HG03442 (cell line): ENCODE measurements around the gene XRRA1.
"Not testable (repeated sequence)": the region's sequence is repeated elsewhere in the genome, so short reads cannot be mapped to it uniquely, and the experiment has no call there.

Experiments
- ATAC-seq: cut with Tn5 transposase; IDR thresholded peaks from one replicate; pipeline ENCODE4 v1.9.1; 2021; ENCODE audit warnings: mild to moderate bottlenecking, moderate library complexity; ENCODE audit not compliant: unreplicated experiment

Gene XRRA1, protein sequence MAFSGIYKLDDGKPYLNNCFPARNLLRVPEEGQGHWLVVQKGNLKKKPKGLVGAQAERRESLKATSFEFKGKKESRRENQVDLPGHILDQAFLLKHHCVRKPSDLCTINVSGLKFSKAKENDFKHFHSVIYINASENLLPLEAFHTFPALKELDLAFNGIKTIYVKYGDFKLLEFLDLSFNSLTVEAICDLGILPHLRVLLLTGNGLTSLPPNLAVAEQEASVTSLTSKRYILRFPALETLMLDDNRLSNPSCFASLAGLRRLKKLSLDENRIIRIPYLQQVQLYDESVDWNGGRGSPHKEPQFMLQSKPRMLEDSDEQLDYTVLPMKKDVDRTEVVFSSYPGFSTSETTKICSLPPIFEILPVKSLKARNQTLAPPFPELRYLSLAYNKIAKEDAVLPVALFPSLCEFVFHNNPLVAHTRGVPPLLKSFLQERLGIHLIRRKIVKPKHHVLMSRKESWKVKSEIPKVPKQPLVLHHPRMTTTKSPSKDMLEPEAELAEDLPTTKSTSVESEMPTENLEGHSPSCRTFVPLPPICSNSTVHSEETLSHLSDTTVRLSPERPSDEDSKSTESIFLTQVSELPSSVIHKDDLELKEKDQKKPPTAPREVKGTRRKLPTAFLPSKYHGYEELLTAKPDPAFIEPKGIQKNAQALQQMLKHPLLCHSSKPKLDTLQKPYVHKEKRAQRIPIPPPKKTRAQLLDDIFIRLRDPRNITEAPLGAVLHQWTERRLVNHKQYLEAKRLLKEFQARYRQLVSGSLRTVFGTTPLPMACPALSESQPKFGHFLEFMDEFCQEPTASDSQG

DNA sequence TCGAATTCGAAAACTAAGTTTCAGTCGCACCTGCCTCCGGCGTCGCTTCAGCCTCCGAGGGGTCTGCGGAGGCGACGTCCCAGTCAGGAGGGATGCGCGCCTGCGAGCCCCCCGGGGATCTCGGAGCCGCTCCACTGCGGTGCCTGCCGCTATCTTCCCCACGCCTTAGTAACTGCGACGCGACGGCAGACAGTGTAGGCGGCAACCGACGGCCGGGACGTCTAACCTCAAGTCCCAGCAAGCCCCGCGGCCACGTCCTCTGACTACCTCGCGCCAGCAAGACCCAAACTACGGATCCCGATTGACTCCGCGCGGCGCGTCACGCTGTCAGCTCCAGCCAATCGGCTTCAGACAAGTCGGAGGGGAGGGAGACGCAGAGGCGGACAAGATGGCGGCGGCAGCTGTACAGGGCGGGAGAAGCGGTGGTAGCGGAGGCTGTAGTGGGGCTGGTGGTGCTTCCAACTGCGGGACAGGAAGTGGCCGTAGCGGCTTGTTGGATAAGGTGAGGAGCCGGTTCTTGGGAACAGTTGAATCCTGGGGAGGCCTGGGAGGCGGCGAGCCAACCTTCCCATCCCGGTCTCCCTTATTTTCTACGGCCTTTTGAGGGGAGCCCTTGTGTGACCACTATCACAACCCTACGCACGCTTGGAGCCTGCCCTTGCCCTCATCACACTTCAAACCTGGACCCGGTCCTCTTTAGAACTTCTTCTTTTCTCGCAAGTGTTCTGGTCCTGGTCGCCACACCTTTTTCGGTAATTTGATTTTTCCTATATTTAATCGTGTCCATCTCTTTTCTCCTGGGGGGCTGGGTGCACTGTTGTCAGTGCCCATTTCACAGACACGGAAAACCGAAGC lies at the start of gene XRRA1, which contains the start of gene SPCS2:
TSS of gene XRRA1 (minus strand) at position 194 of the 855 bp plus-strand sequence. CDS start 8,213 bp downstream, outside the sequence.
TSS of gene SPCS2 (plus strand) at position 369 of the 855 bp plus-strand sequence. CDS start at position 389, 20 bp downstream.
- peak; percentile 94 for ATAC-seq

DNA sequence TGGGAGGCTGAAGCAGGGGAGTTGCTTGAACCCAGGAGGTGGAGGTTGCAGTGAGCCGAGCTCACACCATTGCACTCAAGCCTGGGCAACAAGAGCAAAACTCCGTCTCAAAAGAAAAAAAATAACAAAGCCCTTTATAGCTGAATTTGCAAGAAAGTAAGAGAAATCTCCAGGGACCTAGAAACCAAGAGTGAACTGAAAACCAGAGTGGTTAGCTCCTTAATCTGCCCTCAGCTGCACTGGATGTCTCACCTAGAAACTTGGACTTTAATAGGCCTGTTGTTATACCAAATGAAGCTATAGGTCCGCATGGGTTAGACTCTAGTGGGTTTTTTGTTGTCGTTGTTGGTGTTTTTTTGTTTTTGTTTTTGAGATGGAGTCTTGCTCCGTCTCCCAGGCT lies 44.0 kb upstream of the XRRA1 start:
- ATAC-seq = peak; percentile 55

DNA sequence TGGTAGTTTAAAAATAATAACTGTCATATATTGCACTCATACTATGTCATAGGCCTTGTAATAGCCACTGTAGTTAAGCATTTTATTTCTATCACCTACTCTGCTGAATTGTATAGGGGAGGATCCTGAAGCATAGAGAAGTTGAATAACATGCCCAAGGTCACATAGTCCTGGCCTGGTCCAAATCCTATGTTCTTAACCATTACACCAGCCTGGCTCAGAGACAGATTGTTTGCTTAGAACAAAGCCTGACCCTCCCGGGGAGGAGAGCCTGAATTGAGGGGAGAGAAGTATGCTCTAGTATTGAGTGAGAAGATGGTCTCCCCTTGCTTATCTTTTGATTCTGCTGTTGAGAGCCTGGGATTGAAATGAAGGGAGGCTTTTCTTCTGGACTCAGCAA lies 42.0 kb upstream of the XRRA1 start:
- no peak for ATAC-seq

DNA sequence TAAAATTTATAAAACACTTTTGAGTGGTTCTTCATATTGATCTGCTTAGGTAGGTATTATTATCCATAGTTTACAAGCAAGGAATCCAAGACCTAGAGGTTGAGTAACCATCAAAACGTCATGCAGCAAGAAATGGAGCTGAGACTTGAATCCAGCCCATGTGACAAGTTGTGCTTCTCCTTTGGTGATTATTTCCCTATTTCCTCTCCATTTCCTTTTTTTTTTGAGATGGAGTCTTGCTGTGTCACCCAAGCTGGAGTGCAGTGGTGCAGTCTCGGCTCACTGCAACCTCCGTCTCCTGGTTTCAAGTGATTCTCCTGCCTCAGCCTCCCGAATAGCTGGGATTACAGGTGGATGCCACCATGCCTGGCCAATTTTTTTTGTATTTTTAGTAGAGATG lies 41.3 kb upstream of the XRRA1 start:
- ATAC-seq = not testable (repeated sequence)

DNA sequence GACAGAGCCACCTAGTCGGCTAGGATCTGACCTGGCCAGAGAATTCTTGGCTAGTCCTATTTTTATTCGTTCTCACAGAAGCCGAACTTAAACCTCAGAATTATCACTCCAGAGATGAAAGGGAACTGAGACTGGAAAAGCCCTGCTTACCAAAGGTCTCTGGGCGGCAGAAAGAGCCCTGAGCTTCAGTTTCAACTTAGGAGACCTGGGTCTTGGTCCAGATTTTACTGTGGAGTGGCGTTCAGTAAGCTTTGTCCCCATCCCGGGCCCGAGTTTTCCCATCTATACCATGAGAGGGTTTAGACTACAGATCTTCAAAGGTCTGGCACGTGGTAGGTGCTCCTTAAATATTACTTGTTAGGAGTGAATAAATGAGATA lies 40.4 kb upstream of the XRRA1 start:
- no peak for ATAC-seq

DNA sequence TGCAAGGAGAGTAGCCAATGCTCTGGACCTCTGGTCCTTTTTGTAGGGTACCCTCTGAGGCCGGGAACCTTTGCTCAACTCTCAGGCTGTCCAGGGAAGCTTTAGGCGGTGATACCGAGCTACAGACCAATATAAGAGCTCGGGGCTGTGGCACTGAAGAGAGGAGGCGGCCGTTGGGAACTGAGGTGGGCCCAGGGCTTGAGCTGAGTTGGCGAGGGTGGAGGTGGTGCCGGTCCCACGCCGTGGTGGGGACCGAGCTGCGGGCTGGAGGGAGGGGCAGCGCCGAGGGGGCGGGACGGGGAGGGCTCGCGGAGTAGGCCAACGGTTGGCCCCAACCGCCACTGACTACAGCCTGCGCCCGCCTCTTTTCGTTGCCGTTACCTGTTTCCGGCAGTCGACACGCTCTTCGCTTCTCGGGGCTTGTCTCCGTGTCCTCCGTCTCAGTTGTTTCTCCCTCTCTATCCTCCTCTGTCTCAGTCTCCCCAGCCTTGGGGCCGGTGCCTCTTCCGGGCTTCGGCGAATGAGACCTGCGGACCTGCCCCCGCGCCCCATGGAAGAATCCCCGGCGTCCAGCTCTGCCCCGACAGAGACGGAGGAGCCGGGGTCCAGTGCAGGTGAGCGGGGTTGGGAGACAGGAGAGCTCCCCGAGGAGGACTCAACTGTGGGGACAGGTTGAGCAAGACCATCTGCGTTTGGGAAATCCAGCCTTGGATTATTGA lies 39.8 kb upstream of the XRRA1 start, which contains the start of gene NEU3:
TSS of gene NEU3 (plus strand) at position 393 of the 719 bp plus-strand sequence. CDS start at position 521, 128 bp downstream.
- ATAC-seq = peak; percentile 75

DNA sequence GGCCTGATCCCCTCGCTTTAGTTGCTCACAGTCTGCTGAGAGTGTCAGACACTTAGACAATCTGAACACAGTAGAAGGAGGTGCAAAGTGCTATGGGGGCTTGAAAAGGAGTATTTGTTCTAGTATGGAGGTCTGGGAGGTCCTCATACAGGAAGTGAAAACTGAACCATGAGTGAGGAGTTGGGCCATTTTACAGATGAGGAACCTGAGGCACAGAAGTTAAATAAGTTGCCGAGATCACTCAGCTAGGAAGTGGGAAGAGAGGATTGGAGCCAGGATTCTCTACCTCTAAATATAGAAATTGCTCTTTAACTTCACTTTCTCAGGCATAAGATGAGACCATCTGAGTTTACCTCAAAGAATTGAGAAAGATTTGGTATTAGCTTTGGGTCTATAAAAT lies 35.8 kb upstream of the XRRA1 start:
- ATAC-seq = no peak

DNA sequence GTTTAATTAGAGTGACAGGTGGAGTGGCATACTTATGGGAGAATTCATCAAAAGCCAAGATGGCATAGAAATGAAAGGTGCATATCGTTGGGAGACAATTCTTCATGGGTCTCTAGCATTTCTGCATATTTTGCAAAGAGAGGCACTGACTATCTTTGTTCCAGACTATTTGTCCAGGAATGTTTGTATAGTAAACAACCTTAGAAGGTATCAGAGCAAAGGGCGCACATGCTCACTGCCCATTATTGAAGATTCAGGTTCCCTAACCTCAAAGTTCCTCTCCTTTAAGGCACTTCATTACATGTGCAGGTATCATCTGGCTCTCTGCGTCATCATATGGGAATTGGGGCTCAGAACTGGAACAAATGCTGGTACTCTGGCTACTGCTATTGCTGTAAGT lies 35.2 kb upstream of the XRRA1 start:
- no peak for ATAC-seq

DNA sequence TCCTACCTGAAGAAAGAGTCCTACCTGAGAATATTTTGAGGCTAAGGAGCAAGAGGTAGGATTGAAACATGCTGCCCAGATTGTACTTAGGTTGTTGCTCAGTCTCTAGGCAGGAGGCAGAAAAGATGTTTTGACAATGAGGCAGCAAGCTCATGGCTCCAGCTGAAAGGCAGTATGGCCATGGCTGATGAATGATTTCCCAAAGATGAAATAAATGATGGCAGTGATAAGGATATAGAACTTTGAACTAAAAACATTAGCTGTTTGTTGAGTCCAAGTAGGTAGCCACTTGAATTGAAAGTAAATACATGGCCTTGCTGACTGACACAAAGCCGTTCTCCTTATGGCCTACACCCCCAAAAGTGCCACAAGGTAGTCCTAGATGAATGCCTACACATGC lies 33.0 kb upstream of the XRRA1 start:
- no peak for ATAC-seq

DNA sequence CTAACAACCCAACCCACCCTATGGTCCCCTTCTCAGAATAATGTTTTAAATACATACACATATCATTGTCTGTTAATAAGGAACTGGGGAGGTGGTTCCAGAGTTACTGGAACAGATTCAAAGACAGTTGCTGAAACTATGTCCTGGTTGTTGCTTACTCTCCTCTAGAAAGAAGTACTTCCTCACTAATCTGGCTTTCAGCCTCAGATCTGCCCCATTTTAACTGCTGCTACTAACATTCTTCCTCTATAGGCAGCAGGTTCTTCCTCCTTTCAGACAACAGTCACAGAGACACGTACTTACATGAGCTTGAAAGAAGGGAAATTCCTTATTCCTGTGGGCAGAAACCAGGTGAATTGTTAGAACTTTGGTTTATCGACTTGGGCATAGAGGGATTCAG lies 31.7 kb upstream of the XRRA1 start:
- no peak for ATAC-seq

DNA sequence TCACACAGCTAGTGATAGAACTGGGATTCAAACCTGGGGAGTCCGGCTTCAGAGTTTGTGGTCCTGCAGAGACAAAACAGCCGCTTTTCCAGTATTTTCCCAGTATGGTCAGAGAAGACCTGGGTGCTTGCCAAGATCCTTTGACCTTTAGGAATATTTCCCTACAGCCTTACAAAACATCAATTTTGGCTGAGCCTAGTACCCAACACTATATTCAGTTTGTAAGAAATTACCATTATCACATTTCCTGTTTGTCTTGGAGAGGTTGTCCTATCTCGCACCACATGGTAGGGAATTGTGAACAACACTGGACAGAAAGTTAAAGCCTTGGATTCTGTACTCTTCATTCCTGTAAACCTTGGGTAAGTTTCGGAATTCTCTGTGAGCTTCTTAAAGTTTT lies 29.1 kb upstream of the XRRA1 start:
- ATAC-seq = no peak

DNA sequence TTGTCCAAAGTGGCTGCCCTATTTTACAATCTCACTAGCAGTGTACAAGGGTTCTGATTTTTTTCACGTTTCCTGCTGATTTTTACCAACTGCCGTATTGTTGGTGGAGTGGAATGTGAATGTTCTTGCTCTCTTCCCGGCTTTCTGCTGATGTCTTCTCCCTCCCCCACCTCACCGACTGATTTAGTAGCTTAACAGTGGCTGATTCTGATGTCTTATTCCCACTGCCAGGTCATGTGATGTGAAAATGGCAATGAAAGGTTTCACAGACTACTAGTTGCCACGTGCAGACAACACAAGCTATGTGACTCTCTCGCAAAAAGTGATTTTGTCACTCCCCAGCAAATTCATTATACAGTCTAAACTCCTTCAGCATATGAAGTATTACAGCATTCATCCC lies 22.5 kb upstream of the XRRA1 start:
- no peak for ATAC-seq

DNA sequence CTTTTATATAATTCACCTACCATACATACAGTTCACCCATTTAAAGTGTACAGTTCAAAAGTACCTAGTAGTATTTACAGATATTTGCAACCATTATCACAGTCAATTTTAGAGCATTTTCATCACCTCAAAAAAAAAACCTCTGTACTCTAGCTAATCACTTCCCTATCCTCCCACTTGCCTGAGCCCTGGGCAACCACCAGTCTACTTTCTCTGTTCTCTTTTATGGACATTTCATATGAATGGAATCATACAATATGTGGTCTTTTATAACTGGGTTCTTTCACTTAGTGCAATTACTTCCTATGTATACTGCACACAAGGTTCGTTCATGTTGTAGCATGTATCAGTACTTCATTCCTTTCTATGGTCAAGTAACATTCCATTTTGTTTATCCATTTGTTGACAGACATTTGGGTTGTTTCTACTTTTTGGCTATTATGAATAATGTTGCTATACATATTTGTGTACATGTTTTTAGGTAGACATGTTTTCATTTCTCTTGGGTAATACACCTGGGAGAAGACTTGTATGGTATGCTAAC lies 22.0 kb upstream of the XRRA1 start:
- no peak for ATAC-seq

DNA sequence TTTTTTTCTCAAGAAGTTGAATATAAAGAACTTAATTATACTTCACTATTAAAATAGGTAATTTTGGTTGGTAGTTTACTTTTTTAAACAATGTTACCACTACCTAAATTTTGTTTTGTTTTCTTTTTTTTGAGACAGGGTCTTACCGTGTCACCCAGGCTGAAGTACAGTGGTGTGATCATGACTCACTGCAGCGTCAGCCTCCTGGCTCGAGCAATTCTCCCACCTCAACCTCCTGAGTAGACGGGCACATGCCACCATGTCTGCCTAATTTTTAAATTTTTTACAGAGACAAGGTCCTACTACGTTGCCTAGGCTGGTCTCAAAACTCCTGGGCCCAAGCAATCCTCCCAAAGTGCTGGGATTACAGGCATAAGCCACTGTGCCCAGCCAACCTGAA lies 17.8 kb upstream of the XRRA1 start:
- no peak for ATAC-seq

DNA sequence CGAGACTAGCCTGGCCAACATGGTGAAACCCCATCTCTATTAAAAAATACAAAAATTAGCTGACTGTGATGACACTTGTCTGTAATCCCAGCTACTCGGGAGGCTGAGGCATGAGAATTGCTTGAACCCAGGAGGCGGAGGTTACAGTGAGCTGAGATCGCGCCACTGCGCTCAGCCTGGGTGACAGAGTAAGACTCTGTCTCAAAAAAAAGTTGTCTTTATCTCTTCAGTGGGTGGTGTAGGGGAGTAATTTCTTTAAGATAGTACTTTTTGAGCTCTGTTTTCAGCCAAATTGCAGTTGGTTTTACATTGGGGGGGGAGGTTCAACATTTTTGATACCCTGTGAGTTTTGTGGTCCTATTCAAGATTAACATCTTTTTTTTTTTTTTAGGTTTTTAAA lies 11.2 kb upstream of the XRRA1 start:
- ATAC-seq = not testable (repeated sequence)

DNA sequence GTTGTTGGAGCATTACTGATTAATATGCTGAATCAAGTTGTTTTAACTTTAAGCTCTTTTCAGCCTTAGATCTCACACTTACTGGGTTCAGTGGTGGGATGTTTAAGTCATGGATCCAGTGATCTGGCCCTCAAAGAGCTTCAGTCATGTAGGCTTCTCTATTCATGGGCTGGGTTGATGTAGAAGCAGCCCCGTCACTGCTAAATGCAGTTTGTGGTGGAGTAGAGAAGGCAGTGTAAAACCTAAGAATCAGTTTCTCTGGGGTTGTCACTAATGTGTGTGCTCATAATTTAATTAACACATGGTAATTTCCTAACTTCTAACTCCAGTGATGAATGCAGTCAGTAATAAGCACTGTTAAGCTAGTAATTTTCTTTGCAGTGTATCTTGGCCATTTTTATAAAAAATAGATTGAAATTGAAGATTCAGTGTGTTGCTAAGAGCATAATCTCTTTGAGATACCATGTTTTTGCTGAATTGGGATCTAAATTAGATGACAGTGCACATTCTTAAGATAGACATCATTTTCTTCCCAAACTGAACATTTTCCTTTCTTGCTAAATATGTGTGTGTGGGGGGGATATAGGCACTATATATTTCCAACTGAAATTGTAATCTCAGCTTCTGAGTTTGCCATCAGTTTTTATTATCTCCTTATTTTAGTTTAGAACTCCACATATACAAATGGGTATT lies 9.2 kb upstream of the XRRA1 start:
- ATAC-seq = no peak

DNA sequence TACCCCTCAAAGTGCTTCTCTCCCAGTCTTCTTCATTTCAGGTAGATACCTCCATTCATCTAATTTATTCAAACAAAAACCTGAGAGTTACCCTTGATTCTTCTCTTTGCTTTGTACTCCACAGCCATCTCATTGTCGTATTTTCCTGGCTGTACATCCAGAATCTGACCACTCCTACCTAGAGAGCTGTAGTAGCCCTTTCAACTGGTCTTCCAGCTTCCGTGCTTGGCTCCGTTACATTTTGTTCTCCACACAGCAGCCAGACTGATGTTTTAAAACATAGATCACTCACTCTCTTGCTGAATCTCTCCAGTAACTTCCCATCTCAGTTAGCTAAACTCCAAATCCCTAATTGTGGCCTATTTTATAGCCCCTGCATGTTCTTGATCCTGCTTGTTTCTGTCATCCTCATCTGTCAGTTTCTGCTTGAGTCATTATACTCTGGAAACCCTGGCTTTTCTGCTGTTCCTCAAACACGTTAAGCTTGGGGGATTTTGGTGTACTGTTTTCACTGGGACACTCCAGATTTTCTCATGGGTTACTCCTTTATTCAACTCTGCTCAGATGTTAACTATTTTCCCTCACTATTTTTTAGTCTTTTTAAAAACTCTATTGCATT lies 7.6 kb upstream of the XRRA1 start:
- no peak for ATAC-seq

DNA sequence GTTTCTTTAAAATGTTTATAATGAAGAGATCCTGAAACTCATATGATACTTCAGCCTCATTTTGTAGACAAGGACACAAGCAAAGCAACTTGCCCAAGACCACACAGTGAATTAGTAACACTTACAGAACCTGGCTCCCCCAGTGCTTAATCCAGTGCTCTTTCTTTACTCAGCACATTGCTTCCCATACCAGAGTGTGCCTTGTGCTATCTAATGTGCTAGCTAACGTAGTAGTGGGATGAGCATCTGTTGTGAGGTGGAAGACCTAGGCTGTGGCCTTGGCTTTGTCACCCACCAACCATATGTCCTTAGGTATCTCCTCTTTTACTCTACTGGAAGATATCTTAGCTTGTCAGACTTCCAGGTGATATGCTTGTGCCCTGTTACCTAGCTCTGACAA lies 5.3 kb upstream of the XRRA1 start:
- no peak for ATAC-seq

DNA sequence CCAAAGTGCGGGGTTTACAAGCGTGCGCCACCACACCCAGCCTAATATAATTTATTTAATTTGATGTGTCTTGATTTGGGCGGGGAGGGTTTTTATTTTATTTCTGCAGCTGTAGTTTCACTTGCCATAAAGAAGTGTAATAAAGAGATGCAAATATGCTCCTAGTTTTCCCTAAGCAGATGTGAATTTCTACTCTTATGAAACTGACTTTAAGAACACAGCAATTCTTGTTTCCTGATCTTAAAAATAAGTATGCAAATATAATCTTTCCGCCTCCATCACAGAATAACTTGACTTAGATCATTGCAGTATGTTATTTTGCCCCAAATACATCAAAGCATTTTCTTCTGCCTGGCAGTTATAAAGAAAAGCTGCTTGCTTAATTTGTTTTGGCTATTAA lies 4.6 kb upstream of the XRRA1 start:
- no peak for ATAC-seq
